ENCODE results near the gene CLSTN3. TPM values are rescaled to one million over a fixed set of nuclear protein-coding genes. Genes with fewer than 3 reads are reported as not detected.

Gene CLSTN3
- total RNA-seq, 4 donors from 2014 or later: 35.0 to 120 (median 57.3) TPM

GRCh38 chr12:7136071-7136470 is 5.9 kb downstream of the CLSTN3 start:
- Histone ChIP-seq H3K4me1 (peaks cover 0 to 6% (median 2%) of the 10 kb centered on the region in 4 donors), H3K27me3 (no peaks in the 10 kb centered on the region), H3K36me3 (peaks cover 0 to 29% (median 0%) of the 10 kb centered on the region in 3 donors), H3K4me3 (no peak overlapping the region), H3K27ac (no peak overlapping the region), H3K9me3 (no peaks in the 10 kb centered on the region)
- DNase-seq: no peak
- TF ChIP-seq CTCF (IDR thresholded peaks at IDR 0.05) (no peak), POLR2A (IDR thresholded peaks at IDR 0.05) (no peak)

DNA sequence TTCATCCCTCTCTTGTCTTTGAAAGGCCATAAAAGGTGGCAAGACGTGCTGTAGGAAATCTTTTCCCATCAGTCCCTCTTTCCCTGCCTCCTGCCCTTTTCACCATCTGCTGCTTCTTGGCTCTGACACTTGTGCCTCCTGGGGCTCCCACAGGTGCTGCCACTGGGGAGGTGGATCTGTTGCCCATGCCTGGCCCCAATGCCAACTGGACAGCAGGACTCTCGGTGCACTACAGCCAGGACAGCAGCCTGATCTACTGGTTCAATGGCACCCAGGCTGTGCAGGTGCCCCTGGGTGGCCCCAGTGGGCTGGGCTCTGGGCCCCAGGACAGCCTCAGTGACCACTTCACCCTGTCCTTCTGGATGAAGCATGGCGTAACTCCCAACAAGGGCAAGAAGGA is 6.5 kb downstream of the CLSTN3 start:
- Histone ChIP-seq H3K4me1 (peaks cover 0 to under 1% (median 0%) of the 10 kb centered on the region in 4 donors), H3K9me3 (no peaks in the 10 kb centered on the region), H3K4me3 (no peak overlapping the region), H3K36me3 (peaks cover 0 to 29% (median 0%) of the 10 kb centered on the region in 3 donors), H3K27ac (no peak overlapping the region), H3K27me3 (no peaks in the 10 kb centered on the region)
- TF ChIP-seq CTCF (IDR thresholded peaks at IDR 0.05): no peak
- TF ChIP-seq POLR2A (IDR thresholded peaks at IDR 0.05): no peak
- no peak for DNase-seq

DNA sequence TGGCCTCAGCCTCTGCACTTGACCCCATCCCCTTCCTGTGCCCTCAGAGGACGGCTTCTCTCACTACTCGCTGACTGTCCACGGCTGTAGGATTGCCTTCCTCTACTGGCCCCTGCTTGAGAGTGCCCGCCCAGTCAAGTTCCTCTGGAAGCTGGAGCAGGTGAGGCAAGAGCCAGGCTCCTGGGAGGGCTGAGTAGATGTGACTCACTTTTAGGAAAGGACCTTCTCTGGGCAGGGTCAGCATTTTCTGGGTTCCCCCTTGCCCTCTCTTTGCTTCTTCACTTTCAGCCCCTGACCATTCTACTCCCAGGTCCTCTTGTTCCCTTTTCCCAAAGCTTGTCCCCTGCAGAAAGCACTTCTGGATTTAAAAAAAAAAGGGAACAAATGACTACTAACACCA is 7.7 kb downstream of the CLSTN3 start:
- H3K4me1 ChIP-seq: no peaks in the 10 kb centered on the region
- TF ChIP-seq CTCF (IDR thresholded peaks at IDR 0.05): no peak
- TF ChIP-seq POLR2A (IDR thresholded peaks at IDR 0.05): no peak
- H3K4me3 ChIP-seq: no peak overlapping the region
- DNase-seq: no peak
- no peaks in the 10 kb centered on the region for H3K27me3 ChIP-seq
- H3K27ac ChIP-seq: no peak overlapping the region
- peaks cover 0 to 29% (median 0%) of the 10 kb centered on the region in 3 donors for H3K36me3 ChIP-seq
- no peaks in the 10 kb centered on the region for H3K9me3 ChIP-seq

GRCh38 chr12:7139200-7139599 is 9.0 kb downstream of the CLSTN3 start:
- DNase-seq: no peak

DNA sequence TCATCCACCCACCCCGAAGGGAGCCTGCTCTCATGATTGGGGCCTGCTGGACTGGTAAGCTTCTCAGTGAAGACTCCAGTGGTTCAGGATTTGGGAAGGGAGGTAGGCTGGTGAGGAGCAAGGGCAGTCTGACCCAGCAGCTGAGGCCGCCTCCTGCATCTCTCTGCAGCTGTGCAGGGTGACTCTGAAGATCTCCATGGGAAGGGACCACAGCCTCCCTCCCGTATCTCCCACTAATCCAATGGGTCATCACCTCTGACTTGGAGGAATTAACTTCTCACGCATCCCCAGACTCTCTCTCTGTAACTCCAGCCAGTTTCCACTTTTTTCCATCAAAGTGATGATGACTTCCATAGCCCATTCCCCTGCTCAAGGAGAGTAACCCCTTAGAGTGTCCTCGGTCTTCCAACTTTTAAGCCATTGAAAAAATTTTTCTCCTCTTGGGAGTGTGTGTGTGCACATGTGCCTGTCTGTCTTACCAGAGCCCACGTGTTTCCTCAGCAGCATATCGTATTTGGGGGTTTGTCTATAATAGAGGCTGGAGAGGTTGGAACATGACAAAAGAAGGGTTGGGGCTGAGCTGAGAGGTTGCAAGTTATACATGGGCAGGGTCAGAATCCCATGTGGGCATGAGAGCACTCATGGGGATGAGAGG is 11.3 kb downstream of the CLSTN3 start:
- Histone ChIP-seq H3K4me3 (no peak overlapping the region), H3K36me3 (peaks cover 0 to 17% (median 0%) of the 10 kb centered on the region in 3 donors), H3K9me3 (no peaks in the 10 kb centered on the region), H3K4me1 (no peaks in the 10 kb centered on the region), H3K27ac (no peak overlapping the region), H3K27me3 (no peaks in the 10 kb centered on the region)
- DNase-seq: no peak
- TF ChIP-seq POLR2A (IDR thresholded peaks at IDR 0.05): no peak
- no peak for TF ChIP-seq CTCF (IDR thresholded peaks at IDR 0.05)

More at GRCh38 chr12:7139200-7139599, 9.0 kb downstream of the CLSTN3 start:
- H3K27ac ChIP-seq: no peak overlapping the region
- no peaks in the 10 kb centered on the region for H3K9me3 ChIP-seq
- TF ChIP-seq POLR2A (IDR thresholded peaks at IDR 0.05): no peak
- no peak for TF ChIP-seq CTCF (IDR thresholded peaks at IDR 0.05)
- no peak overlapping the region for H3K4me3 ChIP-seq
- H3K4me1 ChIP-seq: no peaks in the 10 kb centered on the region
- peaks cover 0 to 29% (median 0%) of the 10 kb centered on the region in 3 donors for H3K36me3 ChIP-seq
- H3K27me3 ChIP-seq: no peaks in the 10 kb centered on the region
